Effector CD4-positive, alpha-beta T cell (primary cell): ENCODE results near the gene ATG2A.
A peak's percentile ranks its signal among the peaks of the same experiment; 100 is the strongest.

Experiments
- DNase-seq: peaks from one replicate; pipeline ENCODE4 v3.0.0-alpha.2; 2020

Gene ATG2A

GRCh38 chr11:64923944-64924909 lies 7.2 kb upstream of the ATG2A start, which contains the start of gene PPP2R5B:
PPP2R5B (plus strand) TSS chr11:64924689; CDS start chr11:64925735, 1,046 bp downstream.
- DNase-seq, result peak; percentile 92

DNA sequence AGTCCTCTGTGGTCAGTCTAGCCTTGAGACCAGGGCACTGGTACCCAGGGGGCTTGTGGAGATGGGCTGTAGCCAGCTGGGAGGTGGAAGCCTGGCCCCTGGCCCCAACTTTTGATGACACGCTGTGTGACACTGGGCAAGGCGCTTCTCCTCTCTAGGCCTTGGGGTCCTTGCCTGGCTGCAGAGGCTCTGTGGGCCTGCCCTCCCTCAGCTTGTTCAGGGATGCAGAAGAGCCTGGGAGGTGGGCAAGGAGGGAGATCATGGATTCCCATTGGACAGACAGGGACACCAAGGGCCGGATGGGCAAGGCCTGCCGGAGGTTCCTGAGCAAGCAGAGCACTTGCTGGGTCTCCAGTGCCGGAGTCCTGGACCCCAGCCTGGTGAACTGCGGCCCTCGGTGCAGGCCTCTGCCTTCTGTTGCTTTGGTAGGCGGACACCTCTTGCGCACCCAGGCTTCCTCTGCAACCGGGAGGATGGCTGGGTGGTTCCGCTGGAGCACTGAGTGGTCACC lies 6.2 kb upstream of the ATG2A start:
- no peak for DNase-seq

- no peak for DNase-seq
These were observed 4.4 kb upstream of the ATG2A start for GRCh38 chr11:64921384-64921783.

DNA sequence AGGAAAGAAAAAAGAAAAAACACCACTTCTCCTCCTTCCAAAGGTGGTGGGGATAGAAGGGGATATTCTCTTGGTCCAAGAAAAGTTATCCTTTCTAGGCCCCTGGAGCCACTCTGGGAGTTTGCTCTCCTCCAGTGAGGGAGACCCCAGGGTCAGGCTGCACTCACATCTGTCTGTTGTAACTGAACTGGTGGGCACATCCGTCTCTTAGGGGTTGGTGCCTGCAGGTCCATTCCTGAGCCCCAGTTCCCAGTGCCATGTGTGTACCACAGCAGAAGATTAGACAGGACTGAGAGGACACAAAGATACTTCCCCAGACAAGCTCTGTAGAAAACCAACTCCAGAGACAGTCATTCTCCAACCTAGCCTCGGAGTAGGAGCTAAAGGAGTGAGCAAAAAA lies 3.1 kb upstream of the ATG2A start:
- DNase-seq, result no peak

GRCh38 chr11:64919627-64920026 lies 2.6 kb upstream of the ATG2A start:
- no peak for DNase-seq

DNA sequence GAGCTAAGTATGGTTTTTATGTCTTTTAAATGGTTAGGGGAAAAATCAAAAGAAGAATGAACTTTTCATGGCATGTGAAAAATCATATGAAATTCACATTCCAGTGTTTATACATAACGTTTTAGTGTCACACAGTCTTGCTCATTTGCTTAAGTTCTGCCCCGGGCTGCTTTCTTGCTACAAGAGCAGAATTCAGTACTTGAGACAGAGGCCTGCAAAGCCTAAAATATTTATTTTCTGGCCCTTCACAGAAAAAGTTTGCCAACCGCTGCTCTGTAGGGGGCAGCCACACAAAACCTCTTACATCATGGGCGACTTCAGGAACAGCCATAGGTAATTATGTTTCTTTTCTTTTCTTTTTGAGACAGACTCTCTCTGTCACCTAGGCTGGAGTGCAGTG lies 1.0 kb upstream of the ATG2A start:
- DNase-seq, result no peak

- no peak for DNase-seq
These were observed 620 bp upstream of the ATG2A start for GRCh38 chr11:64917663-64917995.

GRCh38 chr11:64916040-64916774 lies 802 bp downstream of the ATG2A start:
- DNase-seq, result peak; percentile 24

- no peak for DNase-seq
These were observed 1.6 kb downstream of the ATG2A start for GRCh38 chr11:64915376-64915887.

DNA sequence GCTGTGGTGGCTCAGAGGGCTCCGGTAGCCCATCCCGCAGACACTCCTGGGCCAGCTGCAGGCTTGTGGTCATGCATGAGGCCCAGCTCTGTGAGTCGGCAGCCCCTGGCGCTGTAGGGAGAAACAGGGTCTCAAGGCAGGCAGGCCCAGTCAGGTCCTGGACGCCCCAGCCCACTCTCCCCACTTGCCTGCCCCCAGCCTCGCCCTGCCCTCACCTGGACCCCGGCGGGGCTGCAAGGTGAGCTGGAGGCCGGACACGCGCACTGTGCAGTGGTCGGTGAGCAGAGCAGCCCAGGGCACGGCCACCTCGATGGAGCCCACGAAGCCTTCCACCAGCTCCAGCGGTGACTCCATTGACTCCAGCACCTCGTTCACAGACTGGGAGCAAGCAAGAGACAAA lies 2.9 kb downstream of the ATG2A start:
- no peak for DNase-seq

GRCh38 chr11:64913171-64913727 lies 3.8 kb downstream of the ATG2A start:
- no peak for DNase-seq

DNA sequence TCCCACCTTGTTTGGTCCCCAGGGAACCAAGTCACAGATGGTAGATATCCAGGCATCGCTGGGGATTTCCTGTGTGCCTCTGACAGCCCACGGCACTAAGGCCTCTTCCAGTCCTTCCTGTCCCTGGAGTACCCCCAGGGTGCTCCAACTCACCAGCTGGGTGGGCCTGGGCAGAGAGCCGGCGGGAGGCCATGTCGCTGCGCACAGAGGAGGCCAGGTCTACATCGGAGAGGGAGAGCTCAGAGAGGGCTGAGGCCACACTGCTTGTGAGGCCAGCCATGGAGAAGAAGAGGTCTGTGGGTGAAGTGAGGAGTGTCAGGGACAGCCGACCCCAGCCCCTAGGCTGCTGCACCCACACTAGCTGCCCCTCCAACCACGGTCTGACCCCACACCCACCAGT lies 5.3 kb downstream of the ATG2A start:
- DNase-seq, result no peak

DNA sequence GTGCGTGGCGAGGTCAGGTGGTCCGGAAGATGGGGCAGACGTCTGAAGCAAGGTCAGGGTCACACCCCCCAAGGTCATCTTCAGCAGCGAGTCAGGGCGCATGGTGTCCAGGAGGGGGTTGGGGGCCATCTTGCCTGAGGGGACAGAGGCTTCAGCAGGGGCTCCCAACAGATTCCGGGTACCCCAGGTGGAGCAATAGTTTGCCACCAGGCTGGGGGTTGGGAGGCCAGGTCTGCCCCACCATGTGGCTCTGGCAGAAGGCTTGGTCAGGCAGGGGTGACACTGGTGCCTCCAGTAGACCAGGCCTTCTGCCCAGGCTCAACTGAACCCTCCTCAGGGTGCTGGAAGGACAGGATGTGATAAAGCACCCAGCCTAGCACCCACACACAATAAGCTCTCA lies 5.9 kb downstream of the ATG2A start:
- DNase-seq, result no peak

- no peak for DNase-seq
These were observed 6.4 kb downstream of the ATG2A start for GRCh38 chr11:64910451-64911093.

- no peak for DNase-seq
These were observed 7.2 kb downstream of the ATG2A start for GRCh38 chr11:64909653-64910343.

GRCh38 chr11:64908766-64909165 lies 8.2 kb downstream of the ATG2A start:
- no peak for DNase-seq

GRCh38 chr11:64906314-64906635 lies 10.7 kb downstream of the ATG2A start:
- DNase-seq, result no peak

- DNase-seq, result no peak
These were observed 11.3 kb downstream of the ATG2A start for GRCh38 chr11:64905516-64906313.

GRCh38 chr11:64903291-64903833 lies 13.6 kb downstream of the ATG2A start:
- DNase-seq, result no peak

GRCh38 chr11:64902102-64902900 lies 14.7 kb downstream of the ATG2A start:
- DNase-seq, result no peak
